Nucleus accumbens (tissue), 56 donors: ENCODE results near the gene YJEFN3.

Experiments
- DNase-seq, 56 donors: peaks; one replicate each; lab custom pipeline; 2025; lab: John Stamatoyannopoulos, UW

The YJEFN3 gene

DNA sequence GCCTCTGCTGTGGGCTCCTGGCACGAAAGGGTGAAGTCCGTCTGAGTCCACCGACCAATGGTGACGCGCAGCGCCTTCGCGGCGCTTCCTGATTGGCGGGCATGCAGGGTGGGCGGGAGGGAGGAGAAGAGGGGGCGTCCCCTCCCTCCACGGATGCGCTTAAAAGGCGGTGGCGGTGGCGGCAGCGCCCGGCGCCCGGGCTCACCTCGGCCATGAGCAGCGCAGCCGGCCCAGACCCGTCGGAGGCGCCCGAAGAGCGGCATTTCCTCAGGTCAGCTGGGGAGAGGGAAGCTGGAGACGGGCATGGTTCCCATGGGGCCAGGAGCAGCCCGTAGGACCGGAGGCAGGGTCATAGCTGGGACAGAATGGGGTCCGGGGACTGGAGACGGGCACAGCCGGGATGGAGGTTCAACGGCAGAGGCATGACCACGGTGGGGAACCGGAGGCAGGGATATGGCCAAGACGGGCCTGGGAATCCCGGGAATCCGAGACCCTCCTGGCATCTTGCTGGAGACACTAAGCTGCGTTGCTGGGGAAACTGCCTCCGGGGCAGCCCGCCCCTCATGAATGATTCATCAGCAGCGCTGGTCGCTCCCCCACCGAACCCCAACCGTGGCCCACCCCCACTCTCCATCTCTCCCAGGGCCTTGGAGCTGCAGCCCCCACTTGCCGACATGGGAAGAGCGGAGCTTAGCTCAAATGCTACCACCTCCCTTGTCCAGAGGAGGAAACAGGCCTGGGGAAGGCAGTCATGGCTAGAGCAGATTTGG is at the start of gene YJEFN3:
Gene YJEFN3 (plus strand): TSS at position 191 of the 770 bp plus-strand sequence. CDS start 22 bp downstream, at position 213.
- DNase-seq = peak in 53 of 56 donors; percentile 13 to 89 (median 55)

DNA sequence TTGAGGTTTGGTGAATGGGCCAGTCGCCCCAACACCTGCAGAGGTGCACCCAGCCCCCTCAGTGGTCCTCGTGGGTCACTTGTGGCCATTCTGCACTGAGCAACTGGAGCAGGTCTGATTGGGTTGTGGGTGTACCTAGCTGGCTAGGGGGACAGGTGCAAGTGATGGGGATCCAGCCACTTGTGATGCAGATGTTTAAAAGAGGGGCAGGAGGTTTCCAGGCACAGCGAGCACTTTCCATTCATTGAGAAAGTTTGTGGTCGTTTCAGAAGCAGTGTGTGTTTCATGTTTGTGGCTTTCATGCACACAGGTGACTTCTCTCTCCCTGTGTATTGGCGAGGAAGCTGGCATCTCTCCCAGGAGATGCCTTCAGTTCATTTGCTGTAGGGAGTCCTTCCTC is 48.0 kb upstream of the YJEFN3 start:
- no peak for DNase-seq

DNA sequence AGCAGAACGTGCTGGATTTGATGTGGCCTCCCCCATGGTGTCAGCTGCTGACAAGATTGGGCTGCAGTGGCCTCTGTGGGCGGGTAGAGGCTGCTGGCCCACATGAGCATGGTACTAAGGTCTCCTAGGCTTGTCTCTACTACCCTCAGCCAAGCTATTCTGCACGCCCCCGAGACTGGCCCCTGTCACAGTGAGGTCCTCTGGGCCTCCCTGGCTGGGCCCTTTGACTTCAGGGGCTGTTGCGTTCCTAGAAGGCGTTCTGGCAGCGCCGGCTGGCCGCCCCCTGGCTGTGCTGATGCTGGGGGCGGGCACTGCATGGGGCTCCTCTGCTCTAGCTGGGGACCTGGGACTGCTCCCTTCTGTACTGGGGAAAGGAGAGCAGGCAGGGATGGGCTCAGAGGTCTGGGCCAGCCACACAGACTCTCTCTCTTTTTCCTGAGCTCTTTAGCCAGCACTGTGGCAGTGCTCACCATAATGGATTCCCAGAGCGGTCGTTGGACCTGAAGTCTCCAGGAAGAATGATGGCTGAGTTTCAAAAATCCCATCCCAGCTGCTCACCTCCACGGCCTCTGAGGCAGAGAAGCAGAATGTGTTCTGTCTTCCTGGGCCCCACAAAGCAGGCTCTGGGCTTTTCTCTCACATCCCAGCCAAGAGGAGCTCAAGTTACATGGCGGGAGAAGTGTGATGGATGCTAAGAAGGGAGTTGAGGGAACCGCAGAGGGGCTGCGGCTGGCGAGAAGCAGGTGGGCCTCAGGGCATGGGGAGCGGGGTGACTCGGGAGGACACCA is 45.7 kb upstream of the YJEFN3 start:
- no peak for DNase-seq

DNA sequence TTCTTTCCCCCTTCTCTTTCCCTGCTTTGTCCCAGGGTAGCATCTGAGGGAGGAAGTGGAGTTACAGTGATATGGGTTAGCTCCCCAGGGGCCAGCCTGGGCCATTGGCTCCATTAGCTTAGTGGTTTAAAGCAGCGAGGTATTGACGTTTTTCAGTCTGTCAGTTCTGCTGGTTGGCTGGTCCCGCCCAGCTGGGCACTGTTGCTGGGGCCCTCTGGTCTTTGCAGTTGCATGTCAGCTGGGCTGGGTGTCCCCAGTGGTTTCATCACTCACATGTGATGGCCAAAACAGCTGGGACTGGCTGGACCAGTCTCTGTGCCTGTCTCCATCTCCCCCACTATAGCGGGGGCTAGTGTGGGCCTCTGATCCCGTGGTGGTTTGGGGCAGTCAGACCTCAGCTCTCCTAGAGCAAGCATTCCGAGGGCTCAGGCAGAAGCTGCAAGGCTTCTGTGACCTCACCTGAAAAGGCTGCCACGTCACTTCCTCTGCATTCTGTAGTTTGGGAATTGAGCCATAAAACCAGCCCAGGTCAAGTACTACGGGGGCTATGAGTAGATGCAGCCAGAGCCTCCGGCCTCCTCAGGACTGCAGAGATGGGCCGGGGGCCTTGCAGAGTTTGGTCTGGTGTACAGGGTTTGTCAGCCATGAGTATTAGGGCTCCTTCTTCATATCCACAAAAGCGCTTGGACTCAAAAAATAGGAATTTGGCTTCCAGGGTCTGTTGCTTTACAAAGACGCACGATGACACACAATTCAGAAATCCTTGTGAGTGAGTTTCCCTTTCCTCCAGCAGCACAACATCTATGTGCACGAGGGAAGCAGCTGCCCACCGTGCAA is 43.3 kb upstream of the YJEFN3 start:
- DNase-seq = peak in 3 of 56 donors; percentile 7 to 18 (median 10)

DNA sequence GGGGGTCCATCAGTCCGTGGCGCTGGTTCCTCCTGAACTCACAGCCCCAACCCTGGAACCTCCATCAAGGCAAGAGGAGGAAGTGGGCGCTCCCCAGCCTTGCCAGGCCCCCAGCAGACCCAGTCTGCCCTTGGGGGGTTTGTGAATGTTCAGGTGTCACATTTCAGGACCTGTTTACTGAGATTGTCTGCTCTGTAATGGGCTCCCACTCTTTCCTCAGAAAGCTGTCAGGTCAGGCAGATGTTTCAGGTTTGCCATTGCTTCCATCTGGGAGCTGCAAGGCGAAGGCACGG is 42.8 kb upstream of the YJEFN3 start:
- no peak for DNase-seq

GRCh38 chr19:19486343-19487076 is 42.2 kb upstream of the YJEFN3 start:
- DNase-seq = peak in 3 of 56 donors; percentile 13 to 22 (median 13)

DNA sequence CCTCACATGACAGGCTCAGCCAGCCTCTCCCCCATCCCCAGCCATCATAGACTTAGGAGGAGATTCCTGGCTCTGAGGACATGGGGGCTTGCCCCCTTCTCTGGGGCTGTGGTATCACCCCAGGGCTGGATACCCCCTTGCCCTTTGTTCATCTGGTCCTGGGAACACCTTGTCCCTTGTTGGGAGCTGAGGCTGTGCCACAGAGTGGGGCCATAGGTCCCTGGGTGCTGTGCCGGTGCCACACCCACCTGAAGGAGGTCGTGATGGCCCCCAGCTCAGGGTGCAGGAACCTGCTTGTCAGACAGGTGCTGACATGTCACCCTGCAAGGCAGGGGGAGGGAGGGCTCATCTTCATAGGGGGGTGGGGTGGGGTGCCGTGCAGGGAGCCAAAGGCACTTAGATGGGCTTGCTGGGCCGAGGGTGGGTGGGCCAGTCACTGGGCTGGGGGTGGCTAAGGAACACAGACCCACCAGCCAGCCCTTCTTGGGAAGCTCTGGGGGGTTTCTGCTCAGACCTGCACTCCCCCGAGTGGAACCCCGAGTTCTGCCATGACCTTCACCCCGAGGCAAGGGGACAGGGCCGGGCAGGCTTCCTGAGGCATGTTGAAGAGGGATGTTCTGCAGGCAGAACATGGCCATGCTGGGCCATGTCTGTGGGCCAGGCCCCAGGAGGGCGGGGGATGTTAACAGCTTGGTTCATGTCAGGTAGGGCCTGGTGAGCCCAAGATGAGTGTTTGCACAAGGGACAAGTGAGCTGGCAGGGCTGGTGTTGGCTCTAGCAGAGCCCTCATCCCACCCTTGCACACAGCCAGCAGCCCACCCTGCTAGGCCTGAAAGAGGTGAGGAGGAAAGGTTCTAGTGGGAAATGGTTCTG is 41.4 kb upstream of the YJEFN3 start:
- DNase-seq = no peak

GRCh38 chr19:19487950-19488874 is 40.5 kb upstream of the YJEFN3 start:
- DNase-seq = no peak

DNA sequence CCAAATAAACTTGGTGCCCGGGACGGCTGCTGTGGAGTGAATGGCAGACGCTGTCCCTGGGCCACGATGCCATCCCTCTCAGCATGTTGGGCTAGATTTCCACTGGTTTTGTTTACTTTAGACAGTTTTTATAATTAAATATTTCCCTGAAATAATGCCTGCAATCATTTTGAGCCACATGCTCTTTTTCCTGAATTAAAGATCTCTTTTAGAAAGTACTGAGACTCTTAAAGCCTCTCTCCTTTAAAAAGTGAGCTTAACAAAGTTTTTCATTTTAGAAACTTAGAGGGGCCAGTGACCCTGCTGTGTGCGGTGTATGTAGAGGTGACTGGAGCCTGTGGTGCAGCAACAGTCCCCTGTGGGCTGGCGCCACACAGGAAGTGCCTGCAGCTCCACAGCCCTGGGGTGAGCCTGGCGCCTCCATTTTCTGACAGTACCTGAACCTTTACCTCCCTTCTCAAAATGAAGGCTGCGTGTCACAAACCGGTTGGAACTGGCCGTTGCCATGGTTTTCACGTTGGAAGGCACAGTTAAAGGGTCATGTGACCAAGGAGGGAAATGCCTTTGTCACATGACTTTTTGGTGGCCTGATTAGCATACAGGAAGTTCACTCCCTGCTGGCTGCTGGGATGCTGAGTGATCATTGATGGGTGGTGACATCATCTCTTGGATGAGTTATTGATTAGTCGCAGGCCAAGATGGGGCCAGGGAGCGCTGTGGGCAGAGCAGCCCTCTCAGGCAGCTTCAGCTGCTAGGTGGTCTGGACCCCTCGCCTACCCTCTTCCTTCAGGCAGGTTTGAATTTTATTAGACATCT is 39.6 kb upstream of the YJEFN3 start:
- DNase-seq = peak in 52 of 56 donors; percentile 12 to 90 (median 64)

DNA sequence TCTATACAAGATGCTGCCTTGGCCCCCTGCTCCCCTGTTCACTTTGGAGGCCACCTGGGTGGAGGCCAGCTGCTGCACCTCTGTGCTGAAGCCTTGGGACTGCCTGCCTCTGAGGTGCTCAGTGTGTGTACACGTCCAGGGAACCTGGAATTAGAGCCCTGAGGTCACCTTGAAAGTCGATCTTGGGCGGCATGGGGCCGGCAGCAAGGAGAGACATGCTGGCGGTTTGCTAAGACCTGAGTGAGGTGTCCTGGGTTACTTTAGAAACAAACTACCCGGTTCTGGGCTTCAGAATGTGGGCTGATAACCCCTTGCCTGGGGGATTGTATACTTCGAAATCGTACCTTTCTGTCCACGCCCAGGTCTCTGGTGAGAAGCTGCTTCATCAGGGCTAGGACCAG is 38.9 kb upstream of the YJEFN3 start:
- DNase-seq = no peak

- peak in 53 of 56 donors; percentile 20 to 86 (median 62) for DNase-seq
Measured at GRCh38 chr19:19490214-19490968, 38.3 kb upstream of the YJEFN3 start.

DNA sequence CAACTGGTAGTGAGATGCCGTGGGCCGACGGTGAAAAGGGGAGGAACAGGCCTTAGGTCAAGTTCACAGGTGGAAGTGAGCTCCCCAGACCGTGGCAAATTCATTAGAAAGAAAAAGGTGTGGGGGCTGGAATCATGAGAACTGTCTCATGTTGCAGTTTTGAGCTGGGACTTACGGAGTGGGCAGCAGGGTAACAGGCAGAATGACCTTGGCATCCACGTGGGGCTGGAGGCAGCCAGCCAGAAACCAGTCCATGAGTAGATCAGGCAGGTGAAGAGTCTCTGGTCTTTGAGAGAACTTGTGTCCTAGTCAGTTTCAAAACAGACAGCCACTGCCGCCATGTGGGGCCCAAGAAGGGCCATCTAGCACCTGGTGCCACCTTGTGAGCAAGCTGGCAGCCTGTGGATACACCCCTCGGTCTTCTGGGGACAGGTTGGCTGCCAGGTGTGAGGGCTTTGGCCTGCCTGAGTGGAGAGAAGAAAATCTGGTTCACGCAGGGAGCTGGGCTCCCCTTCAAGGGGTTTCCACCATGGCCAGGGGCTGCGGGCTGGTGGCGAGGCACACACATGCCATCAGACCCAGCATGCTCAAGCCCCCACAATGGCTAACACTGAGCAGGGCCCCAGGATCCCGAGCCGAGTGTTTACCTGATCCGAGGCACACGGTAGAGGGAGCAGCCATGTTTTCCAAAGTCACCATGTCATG is 37.2 kb upstream of the YJEFN3 start:
- no peak for DNase-seq

DNA sequence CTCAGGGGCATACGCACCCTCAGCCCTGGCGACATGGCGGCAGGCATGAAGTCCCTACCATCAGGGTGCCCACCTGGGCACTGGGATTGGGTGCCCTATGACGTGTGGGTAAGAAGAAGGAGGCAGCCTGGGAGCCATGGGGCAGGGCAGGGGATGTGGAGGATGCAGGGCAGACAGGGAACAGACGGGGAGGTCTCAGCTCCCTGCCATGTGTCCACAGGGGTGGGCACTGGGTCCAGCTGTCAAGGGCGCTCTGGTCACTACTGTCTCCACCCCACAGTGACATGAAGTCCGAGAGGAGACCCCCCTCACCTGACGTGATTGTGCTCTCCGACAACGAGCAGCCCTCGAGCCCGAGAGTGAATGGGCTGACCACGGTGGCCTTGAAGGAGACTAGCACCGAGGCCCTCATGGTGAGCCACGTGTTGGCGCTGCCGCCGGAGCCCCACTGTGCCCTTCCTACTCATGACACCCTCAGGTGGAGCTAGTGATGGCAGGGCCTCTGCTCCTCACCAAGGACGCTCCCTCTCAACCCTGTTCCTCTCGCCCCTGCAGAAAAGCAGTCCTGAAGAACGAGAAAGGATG is 36.6 kb upstream of the YJEFN3 start:
- DNase-seq = no peak

GRCh38 chr19:19493841-19494546 is 34.7 kb upstream of the YJEFN3 start:
- DNase-seq = peak in 9 of 56 donors; percentile 7 to 38 (median 22)
